Neuron (in vitro differentiated cells): ENCODE data around the gene TPRKB.
"Not testable (repeated sequence)": the region's sequence is repeated elsewhere in the genome, so short reads cannot be mapped to it uniquely, and the experiment has no call there.

ENCODE experiments used
- H2AFZ ChIP-seq: one replicate; pipeline ENCODE4 v1.6.1; 2013; ENCODE audit warnings: low read depth, mild to moderate bottlenecking, inconsistent platforms, low read length, moderate library complexity
- H3K27me3 ChIP-seq: one replicate; pipeline ENCODE4 v1.6.1; 2013; ENCODE audit warnings: low read length; ENCODE audit not compliant: insufficient read depth
- H3K36me3 ChIP-seq: one replicate; pipeline ENCODE4 v1.6.1; 2013; ENCODE audit warnings: low read length; ENCODE audit not compliant: insufficient read depth
- H3K4me1 ChIP-seq: one replicate; pipeline ENCODE4 v1.6.1; 2013; ENCODE audit warnings: low read length; ENCODE audit not compliant: insufficient read depth
- H3K4me3 ChIP-seq: 2 replicates; pipeline ENCODE4 v1.5.1; 2013; ENCODE audit warnings: mild to moderate bottlenecking, low read length, moderate library complexity
- H3K9me3 ChIP-seq: one replicate; pipeline ENCODE4 v1.6.1; 2013; ENCODE audit warnings: low read length

TPRKB gene

GRCh38 chr2:73736855-73737779 is at the start of gene TPRKB:
TPRKB (minus strand) TSS chr2:73737345; CDS start chr2:73734569, 2,776 bp downstream.
- H3K4me3 ChIP-seq: peak within 1 kb of the TSS; percentile 77
- peak within 1 kb of the TSS; percentile 79 for H2AFZ ChIP-seq
- H3K9me3 ChIP-seq: peaks cover 2% of the 10 kb centered on the region
- peaks cover 11% of the 10 kb centered on the region for H3K4me1 ChIP-seq
- no peaks in the 10 kb centered on the region for H3K27me3 ChIP-seq
- H3K36me3 ChIP-seq: peaks cover 15% of the 10 kb centered on the region

GRCh38 chr2:73783883-73784282 is 46.7 kb upstream of the TPRKB start, which contains the start of gene C2orf78:
C2orf78 (plus strand) TSS chr2:73784183; CDS start chr2:73784310, 127 bp downstream.
- H3K27me3 ChIP-seq: not testable (repeated sequence)

GRCh38 chr2:73783402-73783801 is 46.3 kb upstream of the TPRKB start:
- not testable (repeated sequence) for H3K36me3 ChIP-seq, H3K9me3 ChIP-seq, H2AFZ ChIP-seq, H3K4me3 ChIP-seq, H3K27me3 ChIP-seq, H3K4me1 ChIP-seq

More at GRCh38 chr2:73783883-73784282, 46.7 kb upstream of the TPRKB start, which contains the start of gene C2orf78:
- not testable (repeated sequence) for H3K9me3 ChIP-seq, H2AFZ ChIP-seq, H3K4me3 ChIP-seq, H3K4me1 ChIP-seq, H3K36me3 ChIP-seq

GRCh38 chr2:73780237-73780582 is 43.1 kb upstream of the TPRKB start:
- Histone ChIP-seq H2AFZ (peak overlapping the region; percentile 67), H3K4me3 (peak overlapping the region; percentile 80), H3K9me3 (no peaks in the 10 kb centered on the region), H3K36me3 (peaks cover 15% of the 10 kb centered on the region), H3K4me1 (peaks cover 4% of the 10 kb centered on the region), H3K27me3 (no peaks in the 10 kb centered on the region)

GRCh38 chr2:73779467-73780236 is 42.5 kb upstream of the TPRKB start, which contains the start of gene DUSP11:
DUSP11 (minus strand) TSS chr2:73780103; CDS start chr2:73779974, 129 bp downstream.
- Histone ChIP-seq H3K4me1 (peaks cover 4% of the 10 kb centered on the region), H3K4me3 (peak within 1 kb of the TSS; percentile 80), H2AFZ (peak within 1 kb of the TSS; percentile 67), H3K27me3 (no peaks in the 10 kb centered on the region), H3K9me3 (no peaks in the 10 kb centered on the region), H3K36me3 (peaks cover 21% of the 10 kb centered on the region)

GRCh38 chr2:73778867-73779466 is 41.8 kb upstream of the TPRKB start:
- H3K27me3 ChIP-seq, H3K9me3 ChIP-seq, H3K4me1 ChIP-seq: not testable (repeated sequence)
- Histone ChIP-seq H2AFZ (peak overlapping the region; percentile 67), H3K36me3 (peaks cover 28% of the 10 kb centered on the region), H3K4me3 (peak overlapping the region; percentile 80)

- Histone ChIP-seq H3K4me1 (peaks cover 4% of the 10 kb centered on the region), H3K27me3 (no peaks in the 10 kb centered on the region), H2AFZ (no peak overlapping the region), H3K4me3 (no peak overlapping the region), H3K36me3 (peaks cover 47% of the 10 kb centered on the region), H3K9me3 (no peaks in the 10 kb centered on the region)
Measured at GRCh38 chr2:73776869-73777519, 39.8 kb upstream of the TPRKB start.

- Histone ChIP-seq H3K9me3 (no peaks in the 10 kb centered on the region), H3K4me1 (peaks cover 4% of the 10 kb centered on the region), H3K4me3 (no peak overlapping the region), H3K27me3 (no peaks in the 10 kb centered on the region), H2AFZ (no peak overlapping the region), H3K36me3 (peaks cover 48% of the 10 kb centered on the region)
Measured at GRCh38 chr2:73776381-73776780, 39.2 kb upstream of the TPRKB start.

GRCh38 chr2:73772819-73773218 is 35.7 kb upstream of the TPRKB start:
- H3K4me1 ChIP-seq: no peaks in the 10 kb centered on the region

GRCh38 chr2:73770725-73771124 is 33.6 kb upstream of the TPRKB start:
- no peak overlapping the region for H3K4me3 ChIP-seq
- H2AFZ ChIP-seq: no peak overlapping the region
- no peaks in the 10 kb centered on the region for H3K9me3 ChIP-seq
- no peaks in the 10 kb centered on the region for H3K4me1 ChIP-seq
- H3K27me3 ChIP-seq: no peaks in the 10 kb centered on the region
- peaks cover 72% of the 10 kb centered on the region for H3K36me3 ChIP-seq

More at GRCh38 chr2:73772819-73773218, 35.7 kb upstream of the TPRKB start:
- H3K4me3 ChIP-seq: no peak overlapping the region
- H2AFZ ChIP-seq: no peak overlapping the region
- no peaks in the 10 kb centered on the region for H3K27me3 ChIP-seq
- no peaks in the 10 kb centered on the region for H3K9me3 ChIP-seq
- H3K36me3 ChIP-seq: peaks cover 69% of the 10 kb centered on the region

GRCh38 chr2:73766994-73767393 is 29.8 kb upstream of the TPRKB start:
- Histone ChIP-seq H3K27me3 (no peaks in the 10 kb centered on the region), H3K36me3 (peaks cover 63% of the 10 kb centered on the region), H3K4me1 (no peaks in the 10 kb centered on the region)

GRCh38 chr2:73766349-73766748 is 29.2 kb upstream of the TPRKB start:
- Histone ChIP-seq H3K9me3 (no peaks in the 10 kb centered on the region), H3K4me1 (no peaks in the 10 kb centered on the region), H3K27me3 (no peaks in the 10 kb centered on the region), H2AFZ (no peak overlapping the region), H3K36me3 (peaks cover 63% of the 10 kb centered on the region), H3K4me3 (no peak overlapping the region)

More at GRCh38 chr2:73766994-73767393, 29.8 kb upstream of the TPRKB start:
- Histone ChIP-seq H2AFZ (no peak overlapping the region), H3K9me3 (no peaks in the 10 kb centered on the region), H3K4me3 (no peak overlapping the region)
